Measurements from ENCODE around the gene PATL2. TPM values are rescaled to one million over a fixed set of nuclear protein-coding genes. Genes with fewer than 3 reads are reported as not detected.
"Not testable (repeated sequence)": the region's sequence is repeated elsewhere in the genome, so short reads cannot be mapped to it uniquely, and the experiment has no call there.

Gene PATL2
- total RNA-seq, 4 donors from 2014 or later = 3.0 to 40.0 (median 4.4) TPM

DNA sequence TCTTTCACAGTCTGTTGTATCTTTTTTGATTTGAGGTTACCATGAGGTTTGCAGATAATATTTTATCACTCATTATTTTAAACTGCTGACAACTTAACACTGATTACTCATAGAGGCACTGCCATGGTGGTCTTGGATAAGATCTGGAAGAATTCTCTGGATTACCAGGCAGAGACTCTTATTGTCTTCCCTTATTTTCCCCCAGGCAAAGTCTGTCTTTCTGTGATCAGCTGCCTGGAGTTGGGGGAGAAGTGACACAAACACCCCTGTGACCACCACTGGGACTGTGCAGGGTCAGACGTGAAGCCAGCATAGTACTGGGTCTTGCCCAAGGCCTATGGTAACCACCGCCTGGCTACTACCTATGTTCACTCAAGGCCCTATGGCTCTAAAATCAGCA, 4.7 kb downstream of the PATL2 start:
- H3K36me3 ChIP-seq = no peaks in the 10 kb centered on the region
- no peaks in the 10 kb centered on the region for H3K27me3 ChIP-seq
- no peak for DNase-seq
- peak overlapping the region; percentile 66 to 99 (median 80) for H3K27ac ChIP-seq
- TF ChIP-seq, protein P1, sequence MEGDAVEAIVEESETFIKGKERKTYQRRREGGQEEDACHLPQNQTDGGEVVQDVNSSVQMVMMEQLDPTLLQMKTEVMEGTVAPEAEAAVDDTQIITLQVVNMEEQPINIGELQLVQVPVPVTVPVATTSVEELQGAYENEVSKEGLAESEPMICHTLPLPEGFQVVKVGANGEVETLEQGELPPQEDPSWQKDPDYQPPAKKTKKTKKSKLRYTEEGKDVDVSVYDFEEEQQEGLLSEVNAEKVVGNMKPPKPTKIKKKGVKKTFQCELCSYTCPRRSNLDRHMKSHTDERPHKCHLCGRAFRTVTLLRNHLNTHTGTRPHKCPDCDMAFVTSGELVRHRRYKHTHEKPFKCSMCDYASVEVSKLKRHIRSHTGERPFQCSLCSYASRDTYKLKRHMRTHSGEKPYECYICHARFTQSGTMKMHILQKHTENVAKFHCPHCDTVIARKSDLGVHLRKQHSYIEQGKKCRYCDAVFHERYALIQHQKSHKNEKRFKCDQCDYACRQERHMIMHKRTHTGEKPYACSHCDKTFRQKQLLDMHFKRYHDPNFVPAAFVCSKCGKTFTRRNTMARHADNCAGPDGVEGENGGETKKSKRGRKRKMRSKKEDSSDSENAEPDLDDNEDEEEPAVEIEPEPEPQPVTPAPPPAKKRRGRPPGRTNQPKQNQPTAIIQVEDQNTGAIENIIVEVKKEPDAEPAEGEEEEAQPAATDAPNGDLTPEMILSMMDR (IDR thresholded peaks at IDR 0.05) = no peak
- TF ChIP-seq POLR2A (IDR thresholded peaks at IDR 0.05) (no peak), EP300 (IDR thresholded peaks at IDR 0.05; ENCODE audit: low read depth) (no peak)
- intact Hi-C loops (cut with DNase I; ENCODE audit: low total_unique reads) = loop anchor here (5.0 kb wide), 1 partner anchor 34 kb away; no protein-coding TSS in a partner anchor
- no peaks in the 10 kb centered on the region for H3K9me3 ChIP-seq
- peaks cover 0 to 36% (median 18%) of the 10 kb centered on the region in 4 donors for H3K4me1 ChIP-seq
- WGBS, 2 donors (ENCODE audit: low coverage in 1 of 2) = 88% methylated on average over 2 of the region's 2 CpGs; no CpG with 5 or more reads in 1 of the 2 donors
- in situ Hi-C loops (cut with MboI; ENCODE audit: low pct_ligation_motif_present in 1 of 4, low pct_unique_long_range_greater_than_20kb in 1 of 4, low sequenced_read_pairs in 3 of 4) = no loop called here
- H3K4me3 ChIP-seq = no peak overlapping the region

DNA sequence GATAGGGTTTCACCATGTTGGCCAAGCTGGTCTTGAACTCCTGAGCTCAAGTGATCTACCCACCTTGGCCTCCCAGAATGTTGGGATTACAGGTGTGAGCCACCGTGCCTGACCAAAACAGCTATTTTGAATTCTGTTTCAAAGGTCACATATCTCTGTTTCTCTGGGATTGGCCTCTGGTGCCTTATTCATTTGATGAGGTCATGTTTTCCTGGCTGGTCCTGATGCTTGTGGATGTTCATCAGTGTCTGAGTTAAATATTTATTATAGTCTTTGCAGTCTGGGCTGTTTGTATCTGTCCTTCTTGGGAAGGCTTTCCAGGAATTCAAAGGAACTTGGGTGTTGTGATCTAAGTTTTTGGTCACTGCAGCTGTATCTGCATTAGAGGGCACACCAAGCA, 5.1 kb downstream of the PATL2 start:
- TF ChIP-seq, protein P1 (IDR thresholded peaks at IDR 0.05) = no peak
- TF ChIP-seq EP300 (IDR thresholded peaks at IDR 0.05; ENCODE audit: low read depth) (no peak), POLR2A (IDR thresholded peaks at IDR 0.05) (no peak), POLR2AphosphoS5 (IDR thresholded peaks at IDR 0.05) (no peak)
- no peak for DNase-seq
- WGBS, 2 donors (ENCODE audit: low coverage in 1 of 2) = 53 to 71% methylated on average over 1 of the region's 1 CpG
- intact Hi-C loops (cut with DNase I; ENCODE audit: low total_unique reads) (loop anchor here (5.0 kb wide), 1 partner anchor 34 kb away; no protein-coding TSS in a partner anchor), in situ Hi-C loops (cut with MboI; ENCODE audit: low pct_ligation_motif_present in 1 of 4, low pct_unique_long_range_greater_than_20kb in 1 of 4, low sequenced_read_pairs in 3 of 4) (no loop called here)
- no peaks in the 10 kb centered on the region for H3K36me3 ChIP-seq
- no peaks in the 10 kb centered on the region for H3K27me3 ChIP-seq
- no peaks in the 10 kb centered on the region for H3K9me3 ChIP-seq
- no peak overlapping the region for H3K4me3 ChIP-seq
- peak overlapping the region in 1 of 4 donors; percentile 78 for H3K27ac ChIP-seq
- H3K4me1 ChIP-seq = peaks cover 0 to 36% (median 18%) of the 10 kb centered on the region in 4 donors

GRCh38 chr15:44700676-44701075, 10.4 kb downstream of the PATL2 start:
- intact Hi-C loops (cut with DNase I; ENCODE audit: low total_unique reads); DNase-seq; in situ Hi-C loops (cut with MboI; ENCODE audit: low pct_ligation_motif_present in 1 of 4, low pct_unique_long_range_greater_than_20kb in 1 of 4, low sequenced_read_pairs in 3 of 4); H3K9me3 ChIP-seq; H3K27ac ChIP-seq; H3K36me3 ChIP-seq; H3K4me3 ChIP-seq; H3K27me3 ChIP-seq; H3K4me1 ChIP-seq: not testable (repeated sequence)

- TF ChIP-seq, protein P1 (IDR thresholded peaks at IDR 0.05) = no peak
- no peak for TF ChIP-seq EP300 (IDR thresholded peaks at IDR 0.05; ENCODE audit: low read depth)
- TF ChIP-seq POLR2AphosphoS5 (IDR thresholded peaks at IDR 0.05) = no peak
- Histone ChIP-seq H3K9me3 (no peaks in the 10 kb centered on the region), H3K4me3 (no peak overlapping the region), H3K27ac (no peak overlapping the region), H3K27me3 (no peaks in the 10 kb centered on the region), H3K4me1 (no peaks in the 10 kb centered on the region), H3K36me3 (no peaks in the 10 kb centered on the region)
- WGBS, 2 donors (ENCODE audit: low coverage in 1 of 2) = 91 to 100% methylated on average over 1 to 2 of the region's 2 CpGs
- in situ Hi-C loops (cut with MboI; ENCODE audit: low pct_ligation_motif_present in 1 of 4, low pct_unique_long_range_greater_than_20kb in 1 of 4, low sequenced_read_pairs in 3 of 4) = no loop called here
- DNase-seq = no peak
- intact Hi-C loops (cut with DNase I; ENCODE audit: low total_unique reads) = no loop called here
These were observed 12.5 kb downstream of the PATL2 start for GRCh38 chr15:44698641-44699040.

DNA sequence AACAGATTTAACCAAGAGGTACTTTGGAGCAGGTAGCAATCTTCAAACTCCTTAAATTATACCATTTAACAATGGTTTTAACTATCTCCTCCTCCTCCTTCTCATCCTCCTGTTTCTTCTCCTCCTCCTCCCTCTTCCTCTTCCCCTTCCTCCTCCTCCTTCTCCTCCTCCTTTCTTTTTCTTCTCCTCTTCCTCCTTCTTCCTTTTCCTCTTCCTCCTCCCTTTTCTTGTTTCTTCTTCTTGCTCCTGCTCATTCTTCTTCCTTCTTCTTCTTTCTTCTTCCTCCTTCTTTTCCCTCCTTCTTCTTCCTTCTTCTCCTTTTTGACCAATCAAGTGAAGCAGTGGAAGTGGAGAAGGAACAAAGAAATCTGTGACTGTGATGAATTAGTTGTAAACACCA, 14.1 kb downstream of the PATL2 start:
- Histone ChIP-seq H3K4me3 (no peak overlapping the region), H3K27me3 (no peaks in the 10 kb centered on the region), H3K36me3 (no peaks in the 10 kb centered on the region), H3K27ac (no peak overlapping the region), H3K9me3 (no peaks in the 10 kb centered on the region), H3K4me1 (no peaks in the 10 kb centered on the region)
- no peak for DNase-seq
- TF ChIP-seq EP300 (IDR thresholded peaks at IDR 0.05; ENCODE audit: low read depth) = no peak
- TF ChIP-seq POLR2A (IDR thresholded peaks at IDR 0.05) = no peak
- intact Hi-C loops (cut with DNase I; ENCODE audit: low total_unique reads) = no loop called here
- in situ Hi-C loops (cut with MboI; ENCODE audit: low pct_ligation_motif_present in 1 of 4, low pct_unique_long_range_greater_than_20kb in 1 of 4, low sequenced_read_pairs in 3 of 4) = no loop called here
